Activated CD8-positive, alpha-beta memory T cell treated with anti-CD3 and anti-CD28 coated beads for 36 hours (primary cell): Measurements from ENCODE around the gene AP4M1. TPM values are rescaled to one million over a fixed set of nuclear protein-coding genes. Genes with fewer than 3 reads are reported as not detected.

Source experiments
- CTCF ChIA-PET: fragments of 350-600 bp; sonication (Branson Sonifier 250); formaldehyde crosslinking; loops from one replicate; lab custom pipeline; 2021; ENCODE audit warnings: antibody characterized with exemption; lab: Charles Lee
- POLR2A ChIA-PET: fragments of 350-600 bp; sonication (Branson Sonifier 250); formaldehyde crosslinking; loops from one replicate; lab custom pipeline; 2021; ENCODE audit warnings: antibody characterized with exemption; lab: Charles Lee
- total RNA-seq, 2 experiments: library from RNA; stranded (reverse); gene quantifications; one replicate each; pipeline ENCODE4 v1.2.3, GENCODE V29; 2021

Gene AP4M1
- total RNA-seq, 2 experiments from 2014 or later: 15.3 to 15.6 TPM

DNA sequence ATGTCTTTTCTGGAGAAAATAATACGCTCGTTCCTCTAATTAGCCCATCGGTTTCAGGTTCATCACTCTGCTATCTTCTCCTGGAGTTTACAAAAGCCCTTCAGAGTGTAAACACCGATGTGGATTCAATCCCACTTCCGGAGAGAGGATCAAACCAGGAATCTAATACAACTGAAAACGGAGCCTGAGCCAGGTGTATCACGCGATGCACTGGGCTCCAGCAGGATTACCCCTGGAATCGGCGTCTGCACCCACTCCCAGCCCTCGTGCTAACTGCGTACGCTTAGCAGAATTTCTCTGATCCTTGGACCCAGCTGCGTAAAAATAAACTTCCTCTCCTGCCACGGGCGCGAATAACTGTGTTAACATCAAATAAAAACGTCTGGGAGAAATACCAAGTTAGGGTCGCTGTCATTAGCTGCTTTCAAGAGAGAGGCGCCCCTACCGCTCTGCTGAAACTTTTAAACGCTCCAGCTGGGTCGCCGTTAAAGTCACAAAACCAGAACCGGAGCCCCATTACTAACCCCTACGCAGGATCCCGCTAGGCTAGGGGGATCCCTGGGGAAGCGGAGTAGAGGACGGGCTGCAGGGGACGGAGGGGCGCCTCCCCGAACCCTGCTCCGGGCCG lies 20.4 kb upstream of the AP4M1 start:
- CTCF ChIA-PET: interaction anchor here (0.8 kb wide), 1 partner anchor 32 kb away, joined by 3 read pairs; no protein-coding TSS in a partner anchor
- POLR2A ChIA-PET: no interaction called here

- ChIA-PET POLR2A (interaction anchor here (1.1 to 1.4 kb wide), 2 partner anchors 19 to 83 kb away, joined by 4 to 21 read pairs; partner anchors contain the start of genes AP4M1 and MCM7), CTCF (interaction anchor here (0.6 to 1.3 kb wide), 4 partner anchors 12 to 39 kb away, joined by 3 to 9 read pairs (median 4); partner anchors contain the start of genes AP4M1 and MCM7)
These were observed 19.8 kb upstream of the AP4M1 start, which contains the start of gene ZNF3 for GRCh38 chr7:100081535-100082102. TSS of gene ZNF3 (minus strand) at chr7:100081723. CDS start at chr7:100077357, 4,366 bp downstream.

GRCh38 chr7:100082978-100083377 lies 18.5 kb upstream of the AP4M1 start:
- POLR2A ChIA-PET: interaction anchor here (0.6 to 1.4 kb wide), 9 partner anchors 8 to 451 kb away, joined by 3 to 21 read pairs (median 4); partner anchors contain the start of genes AP4M1, MCM7 and ZSCAN21
- CTCF ChIA-PET: interaction anchor here (0.7 to 1.3 kb wide), 5 partner anchors 12 to 659 kb away, joined by 3 to 9 read pairs (median 4); partner anchors contain the start of genes AP4M1 and MCM7

DNA sequence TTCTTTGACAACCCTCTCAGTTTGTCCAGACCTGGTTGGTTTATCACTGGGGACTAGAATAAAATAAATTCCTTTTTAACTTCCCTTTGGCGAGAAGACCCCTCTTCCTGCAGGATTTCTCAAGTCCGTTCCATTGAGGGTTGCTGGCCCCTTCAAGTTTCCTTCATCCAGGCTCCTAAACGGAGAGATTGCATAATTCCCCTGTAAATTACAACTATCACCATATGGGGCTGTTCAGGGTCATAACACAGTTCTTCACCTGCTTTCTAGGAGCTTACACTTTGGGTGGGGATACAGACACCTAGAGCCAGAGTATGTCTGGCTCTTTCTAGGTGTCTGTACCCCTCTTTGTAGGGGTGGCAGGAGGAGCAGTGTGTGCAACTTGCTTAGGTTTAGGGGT lies 15.9 kb upstream of the AP4M1 start:
- POLR2A ChIA-PET: no interaction called here
- CTCF ChIA-PET: no interaction called here

DNA sequence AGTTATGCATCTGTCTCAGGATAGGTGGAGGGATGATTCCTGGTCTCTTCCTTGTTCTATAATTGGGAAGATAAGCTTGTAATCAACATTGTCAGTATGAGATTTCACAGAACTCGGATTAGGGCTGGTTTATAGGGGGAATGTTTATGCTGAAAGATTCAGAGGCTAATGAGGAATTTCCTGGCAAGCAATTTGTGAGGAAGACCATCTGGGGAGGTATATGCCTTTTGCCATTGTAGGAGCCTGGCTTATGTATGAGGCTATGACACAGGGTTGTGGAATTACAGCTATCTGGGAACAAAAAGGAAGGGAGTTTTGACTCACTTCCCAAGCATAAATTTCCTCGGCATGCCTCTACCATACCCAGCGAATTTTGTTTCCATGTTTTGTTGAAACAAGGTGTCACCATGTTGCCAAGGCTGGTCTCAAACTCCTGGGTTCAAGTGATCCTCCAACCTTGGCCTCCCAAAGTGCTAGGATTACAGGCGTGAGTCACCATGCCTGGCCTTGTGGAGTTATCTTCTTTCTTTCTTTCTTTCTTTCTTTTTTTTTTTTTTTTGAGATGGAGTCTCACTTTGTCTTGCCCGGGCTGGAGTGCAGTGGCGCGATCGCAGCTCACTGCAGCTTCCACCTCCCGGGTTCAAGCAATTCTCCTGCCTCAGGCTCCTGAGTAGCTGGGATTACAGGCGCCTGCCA lies 14.2 kb upstream of the AP4M1 start:
- ChIA-PET POLR2A (interaction anchor here (0.6 kb wide), 1 partner anchor 50 kb away, joined by 3 read pairs; no protein-coding TSS in a partner anchor), CTCF (interaction anchor here (1.5 kb wide), 1 partner anchor 12 kb away, joined by 4 read pairs; no protein-coding TSS in a partner anchor)

DNA sequence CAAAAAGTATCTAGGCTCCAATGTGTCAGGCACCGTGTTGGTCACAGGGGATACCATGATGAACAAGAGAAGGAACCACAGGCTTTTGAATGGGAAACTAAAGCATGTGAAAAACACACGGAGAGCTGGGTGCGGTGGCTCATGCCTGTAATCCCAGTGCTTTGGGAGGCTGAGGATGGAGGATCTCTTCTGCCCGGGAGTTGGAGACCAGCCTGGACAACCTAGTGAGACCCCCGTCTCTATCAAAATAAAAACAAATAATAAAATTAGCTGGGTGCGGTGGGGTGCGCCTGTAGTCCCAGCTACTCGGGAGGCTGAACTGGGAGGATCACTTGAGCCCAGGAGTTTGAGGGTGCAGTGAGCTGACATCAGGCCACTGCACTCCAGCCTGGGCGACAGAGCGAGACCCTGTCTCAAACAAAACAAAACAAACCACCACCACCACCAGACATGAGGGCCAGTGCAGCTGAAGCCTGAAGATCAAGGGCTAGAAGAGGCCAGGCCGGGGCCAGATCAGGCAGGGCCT lies 13.3 kb upstream of the AP4M1 start:
- CTCF ChIA-PET: no interaction called here
- POLR2A ChIA-PET: interaction anchor here (6.1 kb wide), 1 partner anchor 13 kb away, joined by 45 read pairs; the partner anchor contains the start of genes AP4M1 and MCM7

DNA sequence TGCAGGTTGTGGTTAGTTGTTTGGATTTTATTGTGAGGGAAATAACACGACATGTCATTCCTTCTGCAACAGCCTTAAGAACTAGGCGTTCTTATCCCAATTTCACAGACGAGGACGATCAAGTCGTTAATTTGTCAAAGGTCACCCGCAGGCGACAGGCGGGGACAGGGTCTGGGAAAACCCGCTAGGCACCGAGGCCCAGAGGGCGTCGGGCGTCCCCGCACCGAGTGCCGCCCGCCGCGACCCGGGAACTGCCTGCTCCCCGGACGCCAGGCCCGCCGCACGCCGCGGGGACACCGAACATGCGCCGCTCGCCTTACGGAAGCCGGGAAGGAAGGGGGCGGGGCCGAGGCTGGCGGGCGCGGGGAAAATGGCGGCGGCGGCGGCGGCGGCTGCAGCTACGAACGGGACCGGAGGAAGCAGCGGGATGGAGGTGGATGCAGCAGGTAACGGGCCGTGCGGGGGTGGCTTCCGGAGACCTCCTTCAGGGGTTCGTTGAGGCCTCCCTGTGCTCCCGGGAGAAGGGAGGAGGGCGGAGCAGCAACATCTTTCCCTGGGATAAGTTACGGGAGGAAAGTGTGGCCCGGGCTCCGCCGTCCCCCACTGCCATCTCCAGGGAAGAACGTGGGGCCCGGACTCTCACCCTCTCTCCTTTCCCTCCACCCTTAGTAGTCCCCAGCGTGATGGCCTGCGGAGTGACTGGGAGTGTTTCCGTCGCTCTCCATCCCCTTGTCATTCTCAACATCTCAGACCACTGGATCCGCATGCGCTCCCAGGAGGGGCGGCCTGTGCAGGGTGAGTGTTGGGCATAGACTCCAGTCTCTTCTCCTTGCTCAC lies 12.6 kb upstream of the AP4M1 start, which contains the start of gene COPS6:
Gene COPS6 (plus strand): TSS at position 349 of the 837 bp plus-strand sequence. CDS start 22 bp downstream, at position 371.
- CTCF ChIA-PET: no interaction called here
- POLR2A ChIA-PET: interaction anchor here (6.1 kb wide), 1 partner anchor 12 kb away, joined by 45 read pairs; the partner anchor contains the start of genes AP4M1 and MCM7

- ChIA-PET POLR2A (interaction anchor here (0.6 to 6.1 kb wide), 3 partner anchors 11 to 28 kb away, joined by 3 to 45 read pairs (median 11); partner anchors contain the start of genes AP4M1 and MCM7), CTCF (interaction anchor here (1.2 to 2.3 kb wide), 2 partner anchors 36 to 51 kb away, joined by 3 to 7 read pairs; partner anchors contain the start of gene MBLAC1)
These were observed 11.8 kb upstream of the AP4M1 start for GRCh38 chr7:100089458-100090196.

DNA sequence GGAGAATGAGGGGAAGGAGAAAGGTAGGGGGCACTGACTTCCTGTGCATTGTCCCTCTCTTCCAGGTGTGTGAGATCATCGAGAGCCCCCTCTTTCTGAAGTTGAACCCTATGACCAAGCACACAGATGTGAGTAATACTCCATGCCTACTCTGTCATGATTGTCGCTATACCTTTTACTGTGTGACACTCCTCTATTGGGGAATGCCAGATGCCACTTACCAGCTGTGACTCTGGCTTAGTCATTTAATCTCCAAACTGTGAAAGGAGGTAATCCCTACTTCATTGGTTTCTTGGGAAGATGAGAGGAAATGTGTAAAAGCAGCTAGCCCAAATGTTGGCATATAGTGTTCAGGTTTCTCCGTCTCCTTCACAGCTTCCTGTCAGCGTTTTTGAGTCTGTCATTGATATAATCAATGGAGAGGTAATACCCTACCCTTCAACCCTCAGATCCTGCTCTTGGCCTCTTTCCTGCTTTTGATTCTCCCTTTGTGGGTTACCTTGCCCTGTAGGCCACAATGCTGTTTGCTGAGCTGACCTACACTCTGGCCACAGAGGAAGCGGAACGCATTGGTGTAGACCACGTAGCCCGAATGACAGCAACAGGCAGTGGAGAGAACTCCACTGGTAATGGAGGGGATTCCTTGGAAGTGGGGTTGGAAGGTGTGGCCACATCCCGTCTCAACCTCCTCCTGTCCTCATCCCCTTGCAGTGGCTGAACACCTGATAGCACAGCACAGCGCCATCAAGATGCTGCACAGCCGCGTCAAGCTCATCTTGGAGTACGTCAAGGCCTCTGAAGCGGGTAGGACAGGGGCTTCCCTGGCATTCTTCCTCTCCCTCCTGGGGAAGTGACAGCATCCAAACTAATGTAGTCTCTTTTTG lies 10.7 kb upstream of the AP4M1 start:
- CTCF ChIA-PET: interaction anchor here (0.6 to 2.3 kb wide), 5 partner anchors 11 to 401 kb away, joined by 3 to 7 read pairs (median 3); partner anchors contain the start of gene MBLAC1
- POLR2A ChIA-PET: interaction anchor here (0.6 to 6.1 kb wide), 4 partner anchors 8 to 66 kb away, joined by 3 to 45 read pairs (median 3); partner anchors contain the start of genes AP4M1 and MCM7

GRCh38 chr7:100091411-100092181 lies 9.8 kb upstream of the AP4M1 start:
- CTCF ChIA-PET: interaction anchor here (1.5 to 2.3 kb wide), 2 partner anchors 11 to 34 kb away, joined by 4 to 7 read pairs; partner anchors contain the start of gene MBLAC1
- POLR2A ChIA-PET: interaction anchor here (0.9 to 6.1 kb wide), 2 partner anchors 9 kb away, joined by 3 to 45 read pairs; partner anchors contain the start of genes AP4M1 and MCM7

DNA sequence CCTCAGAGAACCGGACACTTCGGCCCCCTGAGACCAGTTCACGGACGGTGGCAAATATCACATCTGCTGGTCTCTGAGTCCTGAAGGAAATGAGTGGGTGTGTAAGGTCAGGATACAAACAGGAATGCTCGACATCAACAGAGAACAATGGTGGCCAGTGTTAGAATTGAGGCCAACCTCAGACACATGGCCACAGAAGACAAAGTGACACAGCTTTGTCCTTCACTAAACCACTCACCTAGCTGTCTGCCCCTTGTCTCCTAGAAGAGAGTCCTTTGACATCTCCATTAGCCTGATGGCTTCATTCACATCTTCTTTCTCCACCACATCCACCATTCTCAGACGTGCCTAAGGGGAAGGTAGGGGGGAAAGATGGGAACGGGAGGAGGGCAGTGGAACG lies 8.4 kb upstream of the AP4M1 start:
- POLR2A ChIA-PET: interaction anchor here (0.7 to 6.1 kb wide), 2 partner anchors 8 to 41 kb away, joined by 3 to 45 read pairs; partner anchors contain the start of genes AP4M1 and MCM7
- CTCF ChIA-PET: interaction anchor here (0.6 kb wide), 1 partner anchor 553 kb away, joined by 3 read pairs; no protein-coding TSS in a partner anchor

- ChIA-PET CTCF (no interaction called here), POLR2A (interaction anchor here (6.1 kb wide), 1 partner anchor 7 kb away, joined by 45 read pairs; the partner anchor contains the start of genes AP4M1 and MCM7)
These were observed 7.9 kb upstream of the AP4M1 start for GRCh38 chr7:100093498-100093897.

DNA sequence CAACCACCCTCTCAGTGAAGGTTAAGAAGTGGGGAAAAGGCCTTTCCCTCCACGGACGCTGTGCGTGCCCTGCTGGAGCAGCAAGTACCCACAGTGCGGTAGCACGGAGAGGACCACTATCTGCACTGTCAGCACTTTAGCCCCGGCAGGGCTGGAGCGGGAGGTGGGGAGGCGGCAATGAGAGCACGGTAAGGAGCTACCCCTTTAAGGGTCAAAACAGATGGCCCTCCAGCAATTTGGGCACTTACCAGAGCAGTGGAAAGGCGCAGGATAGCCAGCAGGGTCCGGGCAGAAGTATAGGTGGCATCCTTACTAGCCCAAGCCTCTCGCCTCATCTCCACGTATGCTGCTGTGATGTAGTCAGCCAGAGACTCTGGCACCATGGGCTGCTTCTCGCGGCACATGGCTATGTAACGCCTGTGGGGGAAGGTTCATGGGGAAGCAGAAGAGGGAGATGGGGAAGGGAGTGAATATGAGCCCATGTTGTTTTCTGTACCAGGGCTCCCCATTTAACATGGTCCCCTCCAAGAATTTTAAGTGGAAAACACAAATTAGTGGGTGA lies 7.4 kb upstream of the AP4M1 start:
- CTCF ChIA-PET: no interaction called here
- POLR2A ChIA-PET: interaction anchor here (6.1 kb wide), 1 partner anchor 7 kb away, joined by 45 read pairs; the partner anchor contains the start of genes AP4M1 and MCM7

GRCh38 chr7:100095289-100095688 lies 6.2 kb upstream of the AP4M1 start:
- ChIA-PET POLR2A (interaction anchor here (0.8 to 1.4 kb wide), 3 partner anchors 9 to 25 kb away, joined by 3 to 6 read pairs (median 3); partner anchors contain the start of gene CNPY4), CTCF (interaction anchor here (0.9 kb wide), 1 partner anchor 34 kb away, joined by 3 read pairs; no protein-coding TSS in a partner anchor)
